H7 (cell line): ENCODE results near the gene CMTM8. TPM values are rescaled to one million over a fixed set of nuclear protein-coding genes. Genes with fewer than 3 reads are reported as not detected.
A peak's percentile ranks its signal among the peaks of the same experiment; 100 is the strongest.

Experiments
- DNase-seq: peaks from one replicate; pipeline ENCODE4 v3.0.0; 2012
- H3K27me3 ChIP-seq: 2 replicates; pipeline ENCODE4 v1.6.0; 2011; ENCODE audit warnings: mild to moderate bottlenecking, low read length; ENCODE audit not compliant: control insufficient read depth, insufficient read depth
- H3K36me3 ChIP-seq: replicated peaks from 2 replicates; pipeline ENCODE4 v1.5.1; 2011; ENCODE audit warnings: low read length; ENCODE audit not compliant: control insufficient read depth, insufficient read depth
- H3K4me3 ChIP-seq: 2 replicates; pipeline ENCODE4 v1.5.1; 2011; ENCODE audit warnings: low read depth, mild to moderate bottlenecking, control low read depth, low read length, moderate library complexity; ENCODE audit not compliant: insufficient read depth
- total RNA-seq: library from RNA; depleted of rRNA; stranded (reverse); fragments of >200 nt; shearing (Covaris generic); gene quantifications from 2 replicates; pipeline ENCODE4 v1.2.3, GENCODE V29; 2014

The CMTM8 gene
- total RNA-seq, 1 experiment from 2014 or later, result 1.7 TPM

DNA sequence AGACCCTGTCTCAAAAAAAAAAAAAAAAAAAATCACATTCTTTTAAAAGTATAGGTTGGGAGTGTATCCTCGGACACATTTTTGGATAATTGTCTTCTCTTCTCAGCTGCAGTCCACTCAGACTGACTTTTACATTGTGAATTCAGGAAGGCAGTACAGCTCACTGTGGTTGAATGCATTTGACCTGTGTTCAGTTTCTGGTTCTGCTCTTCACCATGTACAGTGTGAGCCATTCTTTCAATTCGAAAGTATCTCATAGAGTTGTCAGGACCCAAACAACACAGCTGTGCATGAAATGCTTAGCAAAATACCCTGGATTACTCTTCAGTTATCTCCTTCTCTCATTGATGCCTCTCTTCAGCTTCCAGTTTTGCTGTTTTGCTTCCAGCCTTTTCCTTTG is 5.0 kb downstream of the CMTM8 start:
- DNase-seq, result no peak
- no peaks in the 10 kb centered on the region for H3K36me3 ChIP-seq
- peaks cover 14% of the 10 kb centered on the region for H3K27me3 ChIP-seq
- H3K4me3 ChIP-seq, result no peak overlapping the region

DNA sequence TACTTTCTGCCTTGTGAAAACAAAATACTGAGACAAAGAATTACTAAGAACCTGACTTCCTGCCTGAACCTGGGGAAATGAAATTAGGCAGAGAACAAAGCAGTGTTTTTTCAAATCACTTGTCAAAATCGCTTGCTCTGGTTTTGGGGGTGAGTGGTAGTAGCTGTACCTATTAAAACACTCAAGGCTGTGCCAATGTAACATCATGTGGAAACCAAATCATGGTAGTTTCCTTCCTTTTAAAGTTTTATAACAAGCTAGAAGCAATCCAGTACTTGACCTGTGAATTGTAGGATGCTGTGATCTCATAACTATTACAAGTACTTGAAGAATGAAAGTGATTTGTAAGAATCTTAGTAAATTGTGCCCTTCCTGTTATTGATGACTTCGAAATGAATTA is 6.7 kb downstream of the CMTM8 start:
- no peak for DNase-seq
- H3K27me3 ChIP-seq, result no peaks in the 10 kb centered on the region; the same call in 1 of the 2 replicates
- H3K4me3 ChIP-seq, result no peak overlapping the region
- H3K36me3 ChIP-seq, result no peaks in the 10 kb centered on the region

DNA sequence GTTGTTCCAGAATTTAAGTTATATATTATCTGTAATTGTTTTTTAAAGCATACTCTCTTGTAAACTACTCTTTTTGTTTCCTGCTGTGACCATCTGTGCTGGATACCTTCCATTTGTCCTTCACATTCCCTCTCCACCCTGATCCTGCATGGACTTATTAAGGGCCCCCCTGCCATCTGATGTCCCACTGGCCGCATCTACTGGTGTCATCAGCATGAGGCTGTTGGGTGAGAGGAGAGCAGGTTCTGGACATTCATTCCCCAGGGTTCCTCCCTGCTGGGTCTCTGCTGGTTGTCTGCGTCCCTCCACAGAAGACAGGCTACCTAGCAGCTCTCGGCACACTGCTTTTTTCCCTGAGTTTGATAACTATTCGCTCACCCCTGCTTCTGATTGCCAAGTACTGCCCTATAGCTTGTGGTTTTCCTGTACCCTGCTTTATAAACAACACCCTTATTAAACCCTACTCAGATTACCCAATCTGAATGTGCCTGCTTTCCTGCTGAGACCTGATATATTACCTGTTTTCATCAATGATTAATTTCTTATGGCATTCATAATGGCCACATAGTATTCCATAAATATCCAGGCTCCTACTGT is 7.7 kb downstream of the CMTM8 start:
- peak; percentile 17 for DNase-seq
- H3K4me3 ChIP-seq, result no peak overlapping the region
- no peaks in the 10 kb centered on the region for H3K36me3 ChIP-seq
- H3K27me3 ChIP-seq, result no peaks in the 10 kb centered on the region

DNA sequence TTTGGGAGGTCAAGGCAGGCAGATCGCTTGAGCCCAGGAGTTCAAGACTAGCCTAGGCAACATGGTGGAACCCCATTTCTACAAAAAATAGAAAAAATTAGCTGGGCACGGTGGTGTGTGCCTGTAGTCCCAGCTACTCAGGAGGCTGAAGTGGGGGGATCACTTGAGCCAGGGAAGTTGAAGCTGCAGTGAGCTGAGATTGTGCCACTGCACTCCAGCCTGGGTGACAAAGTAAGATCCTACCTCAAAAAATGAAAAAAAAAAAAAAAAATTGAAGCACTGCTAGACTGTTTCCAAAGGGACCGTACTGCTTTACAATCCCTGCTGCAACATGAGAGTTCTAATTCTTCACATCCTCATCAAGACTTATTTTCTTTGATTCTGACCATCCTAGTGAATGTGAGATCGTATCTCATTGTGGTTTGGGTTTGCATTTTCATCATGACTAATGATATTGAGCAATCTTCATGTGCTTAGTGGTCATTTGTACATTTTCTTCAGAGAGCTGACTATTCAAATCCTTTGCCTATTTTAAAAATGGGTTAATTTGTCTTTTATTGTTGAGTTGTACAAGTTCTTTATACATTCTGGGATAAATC is 10.8 kb downstream of the CMTM8 start:
- H3K36me3 ChIP-seq, result no peaks in the 10 kb centered on the region
- DNase-seq, result no peak
- H3K4me3 ChIP-seq, result no peak overlapping the region
- no peaks in the 10 kb centered on the region for H3K27me3 ChIP-seq

DNA sequence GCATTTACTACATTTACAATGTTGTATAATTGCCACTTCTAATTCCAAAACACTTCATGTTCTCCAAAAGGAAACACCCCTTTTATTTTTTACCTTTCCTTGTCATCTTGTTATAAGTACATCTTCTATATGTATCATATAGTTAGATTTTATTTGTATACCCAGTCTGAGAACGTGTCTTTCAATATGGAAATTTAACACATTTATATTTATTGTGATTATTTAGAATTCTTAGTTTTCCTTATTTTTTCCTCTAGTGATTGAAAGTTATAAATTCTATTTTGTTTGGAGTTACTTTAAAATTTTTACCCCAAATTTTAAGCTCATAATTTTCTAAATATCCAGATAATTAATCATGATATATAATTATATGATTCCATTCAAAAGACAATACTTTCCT is 15.8 kb downstream of the CMTM8 start:
- H3K27me3 ChIP-seq, result no peaks in the 10 kb centered on the region
- no peak overlapping the region for H3K4me3 ChIP-seq
- no peaks in the 10 kb centered on the region for H3K36me3 ChIP-seq
- no peak for DNase-seq

DNA sequence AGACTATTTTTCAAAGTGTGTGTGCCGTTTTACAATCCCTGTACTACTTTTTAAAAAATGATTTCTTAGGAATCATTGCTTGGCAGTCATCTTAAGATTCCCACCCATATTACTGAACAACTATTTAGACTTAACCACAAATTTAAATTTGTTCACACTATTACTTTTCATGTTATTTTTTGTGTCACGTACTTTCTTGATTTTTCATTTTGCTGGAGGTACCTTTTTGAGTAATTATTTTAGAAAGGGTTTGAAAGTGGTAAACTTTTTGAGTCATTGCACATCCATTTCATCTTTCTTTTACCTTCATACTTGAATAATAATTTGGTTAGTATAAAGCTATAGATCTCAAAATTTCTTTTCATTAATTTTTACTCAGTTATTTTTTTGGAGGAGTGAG is 16.9 kb downstream of the CMTM8 start:
- no peak for DNase-seq
- H3K4me3 ChIP-seq, result no peak overlapping the region
- no peaks in the 10 kb centered on the region for H3K27me3 ChIP-seq
- H3K36me3 ChIP-seq, result no peaks in the 10 kb centered on the region

DNA sequence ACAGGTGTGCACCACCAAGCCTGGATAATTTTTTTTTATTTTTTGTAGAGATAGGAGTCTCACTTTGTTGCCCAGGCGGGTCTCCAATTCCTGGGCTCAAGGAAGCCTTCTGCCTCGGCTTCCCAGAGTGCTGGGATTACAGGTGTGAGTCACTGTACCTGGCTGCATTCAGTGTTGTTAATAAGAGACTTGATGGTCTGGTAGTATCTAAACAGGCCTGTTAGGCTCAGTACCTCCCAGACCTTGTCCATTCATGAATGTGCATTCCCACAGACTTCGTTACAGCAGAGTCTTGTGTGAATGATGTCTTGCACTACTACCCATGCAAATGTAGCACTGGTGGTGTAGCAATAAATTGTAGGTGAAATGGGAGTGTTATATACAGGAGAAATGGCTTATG is 17.7 kb downstream of the CMTM8 start:
- DNase-seq, result no peak
- no peak overlapping the region for H3K4me3 ChIP-seq
- H3K36me3 ChIP-seq, result no peaks in the 10 kb centered on the region
- no peaks in the 10 kb centered on the region for H3K27me3 ChIP-seq

DNA sequence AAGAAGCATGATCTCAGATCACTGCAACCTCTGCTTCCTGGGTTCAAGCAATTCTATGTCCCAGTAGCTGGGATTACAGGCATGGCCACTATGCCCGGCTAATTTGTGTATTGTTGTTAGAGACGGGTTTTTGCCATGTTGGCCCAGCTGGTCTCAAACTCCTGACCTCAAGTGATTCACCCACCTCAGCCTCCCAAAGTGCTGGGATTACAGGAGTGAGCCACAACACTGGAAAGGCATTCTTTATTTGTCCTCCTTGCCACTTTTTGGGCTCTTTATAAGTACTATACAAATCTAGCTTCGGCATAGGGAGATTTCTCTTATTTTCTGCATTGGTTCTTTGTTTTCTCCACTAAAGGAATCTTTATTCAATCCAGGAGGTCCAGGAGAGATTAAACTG is 18.6 kb downstream of the CMTM8 start:
- no peak overlapping the region for H3K4me3 ChIP-seq
- no peaks in the 10 kb centered on the region for H3K27me3 ChIP-seq

DNA sequence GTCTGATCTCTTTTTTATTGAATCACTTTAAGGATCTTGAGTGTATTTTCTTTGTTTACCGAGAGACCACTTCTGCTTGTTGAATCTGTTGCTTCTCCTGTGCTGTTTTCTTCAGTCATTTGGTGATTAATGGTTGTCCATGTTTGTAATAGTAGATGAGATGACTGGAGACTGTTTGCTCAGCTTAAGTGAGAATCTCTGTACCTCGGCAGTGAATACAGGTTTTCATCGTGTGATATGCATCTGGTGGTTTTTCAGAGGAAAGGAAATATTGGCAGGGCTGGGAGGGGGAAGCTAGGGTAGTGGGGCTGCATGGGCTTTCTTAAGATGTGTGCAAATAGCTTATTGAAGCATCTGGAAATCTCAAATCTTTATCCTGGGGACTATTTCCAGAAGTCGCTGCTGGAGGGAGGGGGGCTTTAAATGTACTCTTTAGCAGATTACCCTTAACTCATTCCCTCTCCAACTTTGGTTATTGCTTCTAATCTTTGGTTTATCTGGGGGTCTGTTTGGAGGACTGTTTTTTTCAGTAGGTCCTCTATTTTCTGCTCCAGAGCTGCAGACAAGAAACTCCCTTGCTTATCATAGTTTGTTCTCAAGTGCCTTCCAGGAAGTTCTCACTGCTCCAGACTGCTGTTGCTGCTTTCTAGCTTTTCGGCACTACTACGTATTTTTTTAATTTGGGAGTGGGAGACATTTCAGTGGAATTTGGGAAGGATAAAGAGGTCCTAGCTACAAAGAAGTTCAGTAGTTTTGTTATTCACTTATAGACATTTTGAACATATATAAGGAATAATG is 19.4 kb downstream of the CMTM8 start:
- Histone ChIP-seq H3K4me3 (no peak overlapping the region), H3K36me3 (no peaks in the 10 kb centered on the region), H3K27me3 (no peaks in the 10 kb centered on the region)
- DNase-seq, result no peak

More for the DNA sequence above, 18.6 kb downstream of the CMTM8 start:
- DNase-seq, result no peak
- no peaks in the 10 kb centered on the region for H3K36me3 ChIP-seq

DNA sequence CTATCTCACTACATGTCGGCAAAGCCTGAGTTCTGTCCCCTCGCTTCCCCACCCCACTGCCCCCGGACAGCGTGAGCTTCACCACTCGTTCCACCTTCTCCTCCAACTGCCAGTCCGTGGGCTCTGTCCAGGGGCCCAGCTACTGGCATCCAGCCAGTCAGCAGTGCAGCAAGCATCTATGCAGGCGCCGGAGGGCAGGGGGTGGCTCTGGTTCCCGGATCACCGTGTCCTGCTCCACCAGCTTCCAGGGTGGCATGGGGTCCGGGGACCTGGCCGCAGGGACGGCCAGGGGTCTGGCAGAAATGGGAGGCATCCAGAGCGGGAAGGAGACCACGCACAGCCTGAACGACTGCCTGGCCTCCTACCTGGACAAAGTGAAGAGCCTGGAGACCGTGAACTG is 20.4 kb downstream of the CMTM8 start:
- no peak for DNase-seq
- no peaks in the 10 kb centered on the region for H3K27me3 ChIP-seq
- H3K36me3 ChIP-seq, result no peaks in the 10 kb centered on the region
- no peak overlapping the region for H3K4me3 ChIP-seq

DNA sequence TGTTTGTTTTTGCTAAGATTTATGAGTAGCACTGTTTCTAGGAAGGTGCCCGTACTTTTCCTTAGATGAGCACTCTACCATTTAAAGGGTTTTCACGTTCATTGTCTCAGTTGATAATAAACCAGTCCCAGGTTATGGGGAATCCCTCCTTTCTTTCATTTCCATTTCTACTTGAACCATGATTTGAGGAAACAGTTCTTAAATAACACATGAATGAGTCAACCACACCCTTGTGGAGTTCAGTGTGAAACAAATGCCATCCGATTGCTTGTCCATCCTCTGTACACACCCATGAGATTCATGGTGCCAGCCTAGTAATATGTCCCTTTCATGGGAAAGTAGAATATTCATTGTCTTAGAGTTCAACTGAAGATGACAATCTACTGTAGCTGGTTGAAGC is 23.1 kb downstream of the CMTM8 start:
- Histone ChIP-seq H3K27me3 (no peaks in the 10 kb centered on the region), H3K4me3 (no peak overlapping the region), H3K36me3 (no peaks in the 10 kb centered on the region)
- no peak for DNase-seq

DNA sequence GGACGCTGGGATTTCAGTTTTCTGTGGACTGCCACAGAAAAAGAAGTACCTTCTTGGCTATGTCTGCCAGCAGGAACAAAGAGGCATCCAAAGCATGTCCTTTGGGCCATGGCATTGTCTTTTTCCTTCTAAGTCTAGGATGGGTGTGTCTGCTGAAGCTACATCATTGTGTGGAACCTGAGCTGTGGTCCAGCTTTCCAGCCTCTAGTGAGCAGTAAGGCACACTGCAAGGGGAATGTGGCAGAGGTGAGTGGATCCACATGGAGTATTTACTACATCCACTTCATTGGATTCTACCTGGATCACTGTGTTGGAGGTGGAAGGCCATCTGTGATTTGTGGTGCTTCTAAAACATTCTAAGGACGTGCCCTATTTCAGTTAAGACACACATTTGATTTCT is 23.7 kb downstream of the CMTM8 start:
- DNase-seq, result no peak
- no peak overlapping the region for H3K4me3 ChIP-seq
- no peaks in the 10 kb centered on the region for H3K27me3 ChIP-seq
- H3K36me3 ChIP-seq, result no peaks in the 10 kb centered on the region

DNA sequence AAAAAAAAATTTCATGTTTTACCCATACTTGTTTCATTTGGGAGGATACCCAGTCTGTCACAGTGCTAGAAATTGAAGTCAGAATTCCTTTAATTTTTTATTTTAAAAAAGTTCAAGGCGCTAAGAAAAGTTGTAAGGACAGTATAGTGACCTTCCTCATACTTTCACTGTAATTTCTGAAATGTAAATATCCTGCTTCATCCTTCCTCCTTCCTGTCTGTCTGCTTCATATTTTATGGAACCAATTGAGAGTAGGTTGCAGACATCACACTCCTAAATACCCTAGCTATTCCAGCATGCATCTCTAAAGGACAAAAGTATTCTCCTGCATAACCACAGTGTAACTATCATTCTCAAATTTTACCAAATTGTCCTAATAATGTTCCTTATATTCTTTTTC is 35.8 kb downstream of the CMTM8 start:
- no peak overlapping the region for H3K4me3 ChIP-seq
- no peaks in the 10 kb centered on the region for H3K36me3 ChIP-seq

DNA sequence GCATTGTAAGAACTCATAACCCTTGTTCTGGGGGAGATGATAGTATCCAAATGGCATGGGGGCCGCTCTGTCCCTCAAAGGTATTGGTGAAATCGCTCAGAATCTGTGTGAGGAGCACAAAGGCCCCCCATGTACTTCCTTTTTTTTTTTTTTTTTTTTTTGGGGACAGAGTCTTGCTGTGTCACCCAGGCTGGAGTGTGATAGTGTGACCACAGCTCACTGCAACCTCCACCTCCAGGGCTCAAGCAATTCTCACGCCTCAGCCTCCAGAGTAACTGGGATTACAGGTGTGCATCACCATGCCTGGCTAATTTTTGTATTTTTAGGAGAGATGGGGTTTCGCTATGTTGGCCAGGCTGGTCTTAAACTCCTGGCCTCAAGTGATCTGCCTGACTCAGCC is 37.0 kb downstream of the CMTM8 start:
- DNase-seq, result no peak
- Histone ChIP-seq H3K36me3 (no peaks in the 10 kb centered on the region), H3K4me3 (no peak overlapping the region), H3K27me3 (no peaks in the 10 kb centered on the region)

More for the DNA sequence above, 35.8 kb downstream of the CMTM8 start:
- DNase-seq, result no peak
- no peaks in the 10 kb centered on the region for H3K27me3 ChIP-seq

DNA sequence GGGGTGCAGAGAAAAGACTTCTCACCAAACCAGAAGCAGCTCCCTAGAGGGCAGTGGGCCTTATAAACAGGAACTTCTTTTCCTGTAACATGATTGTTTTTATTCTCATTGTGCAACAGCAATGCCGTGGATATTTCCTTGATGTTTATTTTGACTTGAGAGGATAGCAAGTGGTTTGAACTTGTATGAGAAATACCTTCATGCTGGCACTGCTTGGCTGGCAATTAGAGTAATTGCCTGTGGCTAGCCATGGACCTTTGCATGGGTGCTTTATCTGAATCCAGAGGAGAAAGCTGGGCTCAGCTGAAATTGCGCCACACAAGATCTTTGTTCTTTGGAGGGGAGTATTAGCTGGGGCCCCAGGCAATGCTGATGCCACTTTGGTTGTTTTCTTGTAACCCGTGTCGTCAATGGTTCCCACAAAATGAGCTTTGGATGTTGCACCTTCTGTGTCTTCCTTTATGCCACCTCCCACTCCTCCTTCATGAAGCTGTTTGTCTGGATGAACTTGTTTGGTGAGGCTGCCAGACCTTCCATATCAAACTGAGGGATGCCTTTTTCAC is 37.9 kb downstream of the CMTM8 start:
- Histone ChIP-seq H3K27me3 (no peaks in the 10 kb centered on the region), H3K36me3 (no peaks in the 10 kb centered on the region), H3K4me3 (no peak overlapping the region)
- DNase-seq, result no peak
